ENCODE results near the gene MAPRE2.

- TF ChIP-seq EZH2 (IDR thresholded peaks at IDR 0.05; ENCODE audit: insufficient read depth, poor library complexity, severe bottlenecking) (no peak), EZH2phosphoT487 (IDR thresholded peaks at IDR 0.05; ENCODE audit: insufficient read depth, low read depth) (no peak)
These were observed 11.4 kb upstream of the MAPRE2 start for GRCh38 chr18:35029770-35030169.
